Psoas muscle (tissue), 8 donors: ENCODE measurements around the gene C14orf132. TPM values are rescaled to one million over a fixed set of nuclear protein-coding genes. Genes with fewer than 3 reads are reported as not detected.

Experiments used
- ATAC-seq, 4 donors: fragments of 200-7000 bp; cut with Tn5 transposase; one replicate each; pipeline ENCODE4 v1.9.1; 2020; ENCODE audit warnings: moderate library complexity in 3 of 4, mild to moderate bottlenecking in 2 of 4
- DNase-seq, 2 donors: peaks; one replicate each; pipeline ENCODE4 v3.0.0-alpha.2; 2020
- H3K27ac ChIP-seq: fragments of 200-600 bp; one replicate; pipeline ENCODE4 v1.8.0; 2022
- H3K27me3 ChIP-seq, 3 donors: fragments of 200-600 bp in 1 of 3; one replicate each; pipeline versions ENCODE4 v1.6.1 to v1.8.0; 2013 to 2022; ENCODE audit warnings: low read length in 2 of 3, mild to moderate bottlenecking in 2 of 3, moderate library complexity in 1 of 3; ENCODE audit not compliant: insufficient read depth in 3 of 3
- H3K36me3 ChIP-seq, 2 donors: fragments of 200-600 bp in 1 of 2; one replicate each; pipeline versions ENCODE4 v1.6.1 to v1.8.0; 2013 to 2022; ENCODE audit warnings: low read depth in 1 of 2, mild to moderate bottlenecking in 1 of 2, moderate library complexity in 1 of 2; ENCODE audit not compliant: insufficient read depth in 1 of 2
- H3K4me1 ChIP-seq: fragments of 200-600 bp; one replicate; pipeline ENCODE4 v1.8.0; 2022
- H3K4me3 ChIP-seq: fragments of 200-600 bp; one replicate; pipeline ENCODE4 v1.8.0; 2022; ENCODE audit warnings: mild to moderate bottlenecking
- H3K9me3 ChIP-seq: fragments of 200-600 bp; one replicate; pipeline ENCODE4 v1.8.0; 2022
- WGBS, 3 donors: extraction: QIAGEN DNeasy Blood & Tissue Kit; methylation state at CpG; one replicate each; pipeline versions ENCODE4 v1.1.6 to v1.1.7; 2013; 5-methylcytosine and 5-hydroxymethylcytosine counted together
- intact Hi-C, 2 donors: fragments of 100-400 bp; cut with DNase I; formaldehyde crosslinking; loops; one replicate each; pipeline versions ENCODE4 v1.11.0 to v1.14.2; 2022
- polyA plus RNA-seq, 3 donors: library from polyadenylated mRNA; stranded (reverse); fragments of 200-250 nt; gene quantifications; one replicate each; pipeline ENCODE4 v1.2.3, GENCODE V29; 2013
- total RNA-seq, 4 donors: library from RNA; stranded (reverse); fragmentation: NEBNext Ultra II Directional in 2 of 4; extraction: Animal tissue kit (Norgen Biotek cat#: 25700) in 2 of 4; gene quantifications; one replicate each; pipeline versions ENCODE4 v1.2.1 to v1.2.4, GENCODE V29; 2021 to 2023
- TF ChIP-seq, protein P1 (sequence below): fragments of 200-600 bp; IDR thresholded peaks from one replicate; pipeline ENCODE4 v1.8.0; 2022; ENCODE audit warnings: antibody characterized with exemption
- donor health status: healthy with polysubstance abuse.
- donor health status: DM: no; HTN: no; CAD: no; lungs with moderate emphysema.
- donor health status: Bipolar disorder and iron deficiency.
- donor health status: healthy.
- donor health status: DM: yes; HTN: yes; CAD: no.
- donor health status: DM: no; HTN: no; CAD: no.
- donor health status: DM: no; HTN: no; CAD: no.
- donor health status: DM: yes; HTN: yes; CAD: no.

Gene C14orf132
- total and polyA plus RNA-seq, 7 donors: 0.57 to 5.3 (median 0.86) TPM

DNA sequence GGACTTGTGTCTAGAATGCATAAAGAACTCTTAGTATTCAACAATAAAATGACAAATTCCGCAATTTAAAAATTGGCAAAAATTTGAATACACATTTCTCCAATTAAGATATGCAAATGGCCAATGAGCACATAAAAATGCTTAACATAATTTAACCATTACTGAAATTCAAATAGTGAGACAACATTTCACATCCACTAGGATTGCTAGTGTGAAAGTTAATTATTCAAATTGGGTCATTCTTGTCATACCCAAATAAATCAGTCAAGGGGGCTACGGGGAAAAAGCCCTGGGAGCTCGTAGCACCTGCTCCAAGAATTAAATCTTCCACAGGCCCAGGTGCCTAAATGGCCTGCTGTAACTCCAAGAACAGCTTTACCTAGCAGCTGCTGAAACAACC is 25.0 kb upstream of the C14orf132 start:
- Histone ChIP-seq H3K36me3 (no peaks in the 10 kb centered on the region), H3K4me3 (no peak overlapping the region), H3K9me3 (no peaks in the 10 kb centered on the region), H3K27me3 (peaks cover 0 to 2% (median 0%) of the 10 kb centered on the region in 3 donors), H3K27ac (no peak overlapping the region), H3K4me1 (no peaks in the 10 kb centered on the region)
- DNase-seq: no peak
- 49 to 60% (median 56%) methylated on average over 3 of the region's 3 CpGs for WGBS, 3 donors
- no peak for ATAC-seq
- TF ChIP-seq, protein P1, sequence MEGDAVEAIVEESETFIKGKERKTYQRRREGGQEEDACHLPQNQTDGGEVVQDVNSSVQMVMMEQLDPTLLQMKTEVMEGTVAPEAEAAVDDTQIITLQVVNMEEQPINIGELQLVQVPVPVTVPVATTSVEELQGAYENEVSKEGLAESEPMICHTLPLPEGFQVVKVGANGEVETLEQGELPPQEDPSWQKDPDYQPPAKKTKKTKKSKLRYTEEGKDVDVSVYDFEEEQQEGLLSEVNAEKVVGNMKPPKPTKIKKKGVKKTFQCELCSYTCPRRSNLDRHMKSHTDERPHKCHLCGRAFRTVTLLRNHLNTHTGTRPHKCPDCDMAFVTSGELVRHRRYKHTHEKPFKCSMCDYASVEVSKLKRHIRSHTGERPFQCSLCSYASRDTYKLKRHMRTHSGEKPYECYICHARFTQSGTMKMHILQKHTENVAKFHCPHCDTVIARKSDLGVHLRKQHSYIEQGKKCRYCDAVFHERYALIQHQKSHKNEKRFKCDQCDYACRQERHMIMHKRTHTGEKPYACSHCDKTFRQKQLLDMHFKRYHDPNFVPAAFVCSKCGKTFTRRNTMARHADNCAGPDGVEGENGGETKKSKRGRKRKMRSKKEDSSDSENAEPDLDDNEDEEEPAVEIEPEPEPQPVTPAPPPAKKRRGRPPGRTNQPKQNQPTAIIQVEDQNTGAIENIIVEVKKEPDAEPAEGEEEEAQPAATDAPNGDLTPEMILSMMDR: no peak
- intact Hi-C loops: no loop called here

DNA sequence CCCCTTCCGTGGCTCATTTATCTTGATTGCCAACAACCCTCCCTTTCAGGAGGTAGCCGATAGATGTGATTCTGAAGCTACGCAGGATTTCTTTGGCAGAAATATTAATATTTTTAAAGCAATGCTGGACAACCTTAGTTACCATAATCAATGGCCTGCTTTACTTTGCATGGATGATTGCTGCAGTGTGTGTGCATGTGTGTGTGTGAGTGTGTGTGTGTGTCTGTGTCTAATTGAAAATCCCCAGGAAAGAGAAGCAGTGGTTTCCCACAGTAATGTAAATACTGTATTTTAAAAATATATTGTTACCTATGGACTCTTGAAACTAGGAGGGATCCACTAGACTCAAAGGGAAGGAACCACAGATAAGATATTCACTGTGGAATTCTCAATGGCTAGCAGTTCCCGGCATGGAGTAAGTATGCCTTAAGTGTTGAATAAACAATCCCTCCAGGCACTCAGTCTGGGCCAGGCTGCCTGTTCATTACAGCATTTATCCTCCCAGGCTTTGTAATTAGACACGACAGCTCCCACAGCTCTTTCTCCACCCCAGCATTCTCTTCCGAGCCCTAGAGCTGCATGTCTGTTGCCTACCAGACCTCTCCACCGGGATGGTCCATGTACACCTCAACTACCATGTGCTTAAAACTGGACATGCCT is 22.5 kb upstream of the C14orf132 start:
- ATAC-seq: no peak
- H3K4me3 ChIP-seq: no peak overlapping the region
- intact Hi-C loops: no loop called here
- H3K9me3 ChIP-seq: no peaks in the 10 kb centered on the region
- TF ChIP-seq, protein P1: no peak
- WGBS, 3 donors: 33 to 48% (median 39%) methylated on average over 7 of the region's 7 CpGs
- no peaks in the 10 kb centered on the region for H3K4me1 ChIP-seq
- no peak for DNase-seq
- no peak overlapping the region for H3K27ac ChIP-seq
- no peaks in the 10 kb centered on the region for H3K36me3 ChIP-seq
- peaks cover 0 to 4% (median 0%) of the 10 kb centered on the region in 3 donors for H3K27me3 ChIP-seq

DNA sequence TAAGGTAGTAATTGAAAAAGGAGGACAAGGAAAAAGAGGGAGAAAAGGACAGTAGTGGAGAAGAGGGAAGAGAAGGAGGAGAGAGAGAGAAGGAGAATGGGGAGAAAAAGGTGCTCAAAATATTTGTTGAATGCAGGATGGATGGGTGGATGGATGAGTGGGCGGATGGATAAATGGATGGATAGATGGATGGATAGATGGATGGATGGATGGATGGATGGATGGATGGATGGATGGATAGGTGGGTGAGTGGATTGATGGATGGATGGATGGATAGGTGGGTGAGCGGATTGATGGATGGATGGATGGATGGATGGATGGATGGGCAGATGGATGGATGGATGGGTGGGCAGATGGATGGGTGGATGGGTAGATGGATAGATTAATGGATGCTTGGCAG is 21.3 kb upstream of the C14orf132 start:
- H3K27me3 ChIP-seq: peaks cover 0 to 6% (median 0%) of the 10 kb centered on the region in 3 donors
- no peaks in the 10 kb centered on the region for H3K9me3 ChIP-seq
- H3K4me3 ChIP-seq: no peak overlapping the region
- intact Hi-C loops: no loop called here
- H3K27ac ChIP-seq: no peak overlapping the region
- no peaks in the 10 kb centered on the region for H3K4me1 ChIP-seq
- TF ChIP-seq, protein P1: no peak
- no peak for ATAC-seq
- H3K36me3 ChIP-seq: no peaks in the 10 kb centered on the region
- 94 to 97% (median 94%) methylated on average over 2 of the region's 2 CpGs for WGBS, 3 donors
- no peak for DNase-seq

DNA sequence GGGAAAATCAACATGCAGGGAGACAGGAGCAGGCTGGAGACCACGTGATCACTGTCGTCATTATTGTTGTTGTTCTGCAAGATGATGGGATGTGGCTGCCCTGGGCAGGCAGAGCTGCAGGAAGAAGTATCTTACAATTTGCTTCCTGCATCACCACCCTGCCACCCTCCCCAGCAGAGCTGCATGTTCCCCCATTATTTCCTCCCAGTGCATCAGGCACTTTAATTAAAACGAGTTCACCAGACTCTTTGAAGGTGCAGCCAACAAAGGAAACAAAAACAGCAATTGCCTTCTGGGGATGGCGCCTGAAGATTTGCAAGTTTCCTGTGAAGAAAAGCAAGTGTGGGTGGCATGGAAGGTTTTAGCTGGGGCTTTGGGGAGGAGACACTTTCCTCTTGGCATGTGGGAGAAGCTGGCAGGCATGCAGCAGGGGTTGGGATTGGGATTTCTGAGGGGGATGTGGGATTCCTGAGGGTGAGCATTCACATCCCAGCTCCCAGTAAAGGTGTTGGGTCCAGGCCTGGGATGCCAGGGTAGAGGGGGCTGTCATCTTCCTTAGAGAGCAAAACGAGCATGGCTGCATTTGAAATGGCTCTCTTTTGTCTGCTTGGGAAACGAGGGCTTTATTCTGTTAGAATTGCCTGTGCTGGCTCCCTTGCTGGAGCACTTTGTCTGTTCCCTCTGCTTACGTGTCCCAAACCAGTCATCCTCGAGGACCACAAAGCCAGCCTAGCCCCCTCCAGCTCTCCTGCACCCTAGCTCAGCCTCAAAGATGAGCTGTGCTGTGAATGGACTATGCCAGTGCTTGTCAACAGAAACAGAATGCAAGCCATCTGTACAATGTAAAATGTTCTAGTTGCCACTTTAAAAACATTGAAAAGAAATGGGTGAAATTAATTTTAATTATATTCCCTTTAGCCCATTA is 11.5 kb upstream of the C14orf132 start:
- TF ChIP-seq, protein P1: no peak
- ATAC-seq (no peak), DNase-seq (no peak)
- intact Hi-C loops: no loop called here
- Histone ChIP-seq H3K4me1 (no peaks in the 10 kb centered on the region), H3K27ac (no peak overlapping the region), H3K36me3 (no peaks in the 10 kb centered on the region), H3K27me3 (peaks cover 0 to 6% (median 2%) of the 10 kb centered on the region in 3 donors), H3K4me3 (no peak overlapping the region), H3K9me3 (no peaks in the 10 kb centered on the region)
- WGBS, 3 donors: 44 to 54% (median 45%) methylated on average over 8 of the region's 8 CpGs
